ENCODE measurements around the gene SLC24A4.

SLC24A4 gene

GRCh38 chr14:92302481-92302880, 20.5 kb upstream of the SLC24A4 start:
- H3K9me3 ChIP-seq (ENCODE audit: control insufficient read depth, insufficient read depth, low read length) = no peaks in the 10 kb centered on the region
- no peak overlapping the region for H3K9ac ChIP-seq (ENCODE audit: low read depth, low read length)
- no peaks in the 10 kb centered on the region for H3K36me3 ChIP-seq (ENCODE audit: insufficient read depth, low read length)
- H3K4me1 ChIP-seq (ENCODE audit: insufficient read depth, low read length) = no peaks in the 10 kb centered on the region

GRCh38 chr14:92308716-92309115, 14.2 kb upstream of the SLC24A4 start:
- H3K9ac ChIP-seq (ENCODE audit: low read depth, low read length) = no peak overlapping the region
- H3K9me3 ChIP-seq (ENCODE audit: control insufficient read depth, insufficient read depth, low read length) = no peaks in the 10 kb centered on the region; the same call in 1 of the 2 replicates
- H3K36me3 ChIP-seq (ENCODE audit: insufficient read depth, low read length) = no peaks in the 10 kb centered on the region
- H3K4me1 ChIP-seq (ENCODE audit: insufficient read depth, low read length) = no peaks in the 10 kb centered on the region

- no peaks in the 10 kb centered on the region for H3K36me3 ChIP-seq (ENCODE audit: insufficient read depth, low read length)
- no peak overlapping the region for H3K9ac ChIP-seq (ENCODE audit: low read depth, low read length)
- no peaks in the 10 kb centered on the region for H3K4me1 ChIP-seq (ENCODE audit: insufficient read depth, low read length)
- no peaks in the 10 kb centered on the region; the same call in 1 of the 2 replicates for H3K9me3 ChIP-seq (ENCODE audit: control insufficient read depth, insufficient read depth, low read length)
Observed at GRCh38 chr14:92309968-92310530, 12.9 kb upstream of the SLC24A4 start.

GRCh38 chr14:92310776-92311375, 12.1 kb upstream of the SLC24A4 start:
- Histone ChIP-seq H3K9ac (ENCODE audit: low read depth, low read length) (no peak overlapping the region), H3K4me1 (ENCODE audit: insufficient read depth, low read length) (no peaks in the 10 kb centered on the region), H3K9me3 (ENCODE audit: control insufficient read depth, insufficient read depth, low read length) (no peaks in the 10 kb centered on the region; the same call in 1 of the 2 replicates), H3K36me3 (ENCODE audit: insufficient read depth, low read length) (no peaks in the 10 kb centered on the region)

GRCh38 chr14:92314182-92314581, 8.8 kb upstream of the SLC24A4 start:
- no peaks in the 10 kb centered on the region for H3K4me1 ChIP-seq (ENCODE audit: insufficient read depth, low read length)
- H3K9me3 ChIP-seq (ENCODE audit: control insufficient read depth, insufficient read depth, low read length) = no peaks in the 10 kb centered on the region; the same call in 1 of the 2 replicates
- no peak overlapping the region for H3K9ac ChIP-seq (ENCODE audit: low read depth, low read length)
- no peaks in the 10 kb centered on the region for H3K36me3 ChIP-seq (ENCODE audit: insufficient read depth, low read length)

- Histone ChIP-seq H3K4me1 (ENCODE audit: insufficient read depth, low read length) (no peaks in the 10 kb centered on the region), H3K9me3 (ENCODE audit: control insufficient read depth, insufficient read depth, low read length) (no peaks in the 10 kb centered on the region; the same call in 1 of the 2 replicates), H3K36me3 (ENCODE audit: insufficient read depth, low read length) (no peaks in the 10 kb centered on the region), H3K9ac (ENCODE audit: low read depth, low read length) (no peak overlapping the region)
Observed at GRCh38 chr14:92315050-92315805, 7.7 kb upstream of the SLC24A4 start.

GRCh38 chr14:92316176-92316575, 6.8 kb upstream of the SLC24A4 start:
- Histone ChIP-seq H3K9me3 (ENCODE audit: control insufficient read depth, insufficient read depth, low read length) (no peaks in the 10 kb centered on the region; the same call in 1 of the 2 replicates), H3K9ac (ENCODE audit: low read depth, low read length) (no peak overlapping the region), H3K36me3 (ENCODE audit: insufficient read depth, low read length) (no peaks in the 10 kb centered on the region), H3K4me1 (ENCODE audit: insufficient read depth, low read length) (no peaks in the 10 kb centered on the region)

- no peaks in the 10 kb centered on the region for H3K9me3 ChIP-seq (ENCODE audit: control insufficient read depth, insufficient read depth, low read length)
- H3K9ac ChIP-seq (ENCODE audit: low read depth, low read length) = no peak overlapping the region
- H3K36me3 ChIP-seq (ENCODE audit: insufficient read depth, low read length) = no peaks in the 10 kb centered on the region
- no peaks in the 10 kb centered on the region for H3K4me1 ChIP-seq (ENCODE audit: insufficient read depth, low read length)
Observed at GRCh38 chr14:92316937-92317336, 6.0 kb upstream of the SLC24A4 start.

GRCh38 chr14:92317511-92317910, 5.5 kb upstream of the SLC24A4 start:
- no peaks in the 10 kb centered on the region for H3K4me1 ChIP-seq (ENCODE audit: insufficient read depth, low read length)
- H3K9ac ChIP-seq (ENCODE audit: low read depth, low read length) = no peak overlapping the region
- H3K9me3 ChIP-seq (ENCODE audit: control insufficient read depth, insufficient read depth, low read length) = no peaks in the 10 kb centered on the region
- H3K36me3 ChIP-seq (ENCODE audit: insufficient read depth, low read length) = no peaks in the 10 kb centered on the region

- Histone ChIP-seq H3K4me1 (ENCODE audit: insufficient read depth, low read length) (no peaks in the 10 kb centered on the region), H3K9me3 (ENCODE audit: control insufficient read depth, insufficient read depth, low read length) (no peaks in the 10 kb centered on the region), H3K9ac (ENCODE audit: low read depth, low read length) (no peak overlapping the region), H3K36me3 (ENCODE audit: insufficient read depth, low read length) (no peaks in the 10 kb centered on the region)
Observed at GRCh38 chr14:92321701-92322100, 1.3 kb upstream of the SLC24A4 start.

GRCh38 chr14:92322516-92322915, 449 bp upstream of the SLC24A4 start:
- H3K4me1 ChIP-seq (ENCODE audit: insufficient read depth, low read length) = no peaks in the 10 kb centered on the region
- H3K36me3 ChIP-seq (ENCODE audit: insufficient read depth, low read length) = no peaks in the 10 kb centered on the region
- no peaks in the 10 kb centered on the region for H3K9me3 ChIP-seq (ENCODE audit: control insufficient read depth, insufficient read depth, low read length)
- peak overlapping the region; percentile 49; the same call in 1 of the 2 replicates for H3K9ac ChIP-seq (ENCODE audit: low read depth, low read length)

GRCh38 chr14:92323916-92324818, 1.2 kb downstream of the SLC24A4 start:
- no peaks in the 10 kb centered on the region for H3K4me1 ChIP-seq (ENCODE audit: insufficient read depth, low read length)
- H3K36me3 ChIP-seq (ENCODE audit: insufficient read depth, low read length) = no peaks in the 10 kb centered on the region
- H3K9ac ChIP-seq (ENCODE audit: low read depth, low read length) = peak overlapping the region; percentile 49; the same call in 1 of the 2 replicates
- H3K9me3 ChIP-seq (ENCODE audit: control insufficient read depth, insufficient read depth, low read length) = no peaks in the 10 kb centered on the region

- Histone ChIP-seq H3K9ac (ENCODE audit: low read depth, low read length) (no peak overlapping the region), H3K4me1 (ENCODE audit: insufficient read depth, low read length) (no peaks in the 10 kb centered on the region), H3K9me3 (ENCODE audit: control insufficient read depth, insufficient read depth, low read length) (no peaks in the 10 kb centered on the region), H3K36me3 (ENCODE audit: insufficient read depth, low read length) (no peaks in the 10 kb centered on the region)
Observed at GRCh38 chr14:92325835-92326234, 2.9 kb downstream of the SLC24A4 start.

GRCh38 chr14:92328664-92329255, 5.8 kb downstream of the SLC24A4 start:
- Histone ChIP-seq H3K4me1 (ENCODE audit: insufficient read depth, low read length) (no peaks in the 10 kb centered on the region), H3K36me3 (ENCODE audit: insufficient read depth, low read length) (no peaks in the 10 kb centered on the region), H3K9ac (ENCODE audit: low read depth, low read length) (no peak overlapping the region), H3K9me3 (ENCODE audit: control insufficient read depth, insufficient read depth, low read length) (no peaks in the 10 kb centered on the region)

Data from ES-I3 (cell line).